OCI-LY1 (cell line): ENCODE results near the gene DIPK1B.

Experiments used
- H2AFZ ChIP-seq: fragments of 200-600 bp; sonication (generic), shearing (Covaris generic); 2 replicates; pipeline ENCODE4 v1.6.0; 2014; ENCODE audit warnings: antibody characterized with exemption, mild to moderate bottlenecking, low read length
- H3F3A ChIP-seq: fragments of 200-600 bp; sonication (generic), shearing (Covaris generic); 2 replicates; pipeline ENCODE4 v1.6.0; 2014; ENCODE audit warnings: mild to moderate bottlenecking, antibody characterized with exemption, low read length, moderate library complexity; ENCODE audit not compliant: insufficient read depth
- H3K27ac ChIP-seq: fragments of 200-600 bp; sonication (generic); 2 replicates; pipeline ENCODE4 v1.5.1; 2014; ENCODE audit warnings: low read length, mixed run types, mild to moderate bottlenecking, low read depth; ENCODE audit not compliant: poor library complexity, severe bottlenecking
- H3K27me3 ChIP-seq: fragments of 200-600 bp; sonication (generic); 2 replicates; pipeline ENCODE4 v1.6.0; 2014; ENCODE audit warnings: antibody characterized with exemption, mild to moderate bottlenecking, low read length, moderate library complexity; ENCODE audit not compliant: insufficient read depth
- H3K36me3 ChIP-seq: fragments of 200-600 bp; sonication (generic); 2 replicates; pipeline ENCODE4 v1.6.1; 2014; ENCODE audit warnings: mild to moderate bottlenecking, antibody characterized with exemption, low read length, moderate library complexity, mixed read lengths; ENCODE audit not compliant: insufficient read depth
- H3K4me1 ChIP-seq: fragments of 200-600 bp; sonication (generic); 2 replicates; pipeline ENCODE4 v1.5.1; 2014; ENCODE audit warnings: mild to moderate bottlenecking, low read length, moderate library complexity; ENCODE audit not compliant: insufficient read depth, severe bottlenecking
- H3K4me2 ChIP-seq: fragments of 200-600 bp; sonication (generic), shearing (Covaris generic); 2 replicates; pipeline ENCODE4 v1.6.1; 2014; ENCODE audit warnings: low read length
- H3K4me3 ChIP-seq: fragments of 200-600 bp; sonication (generic); 2 replicates; pipeline ENCODE4 v1.5.1; 2014; ENCODE audit warnings: low read length, low read depth, mild to moderate bottlenecking, mixed read lengths; ENCODE audit not compliant: poor library complexity, severe bottlenecking
- H3K79me2 ChIP-seq: fragments of 200-600 bp; shearing (Covaris generic); 2 replicates; pipeline ENCODE4 v1.6.1; 2016; ENCODE audit warnings: mixed run types, low read length, mixed read lengths; ENCODE audit not compliant: insufficient read depth
- H3K9ac ChIP-seq: fragments of 200-600 bp; sonication (generic), shearing (Covaris generic); 2 replicates; pipeline ENCODE4 v1.6.1; 2014; ENCODE audit warnings: mild to moderate bottlenecking, low read length, mixed read lengths
- H3K9me2 ChIP-seq: fragments of 200-600 bp; sonication (generic), shearing (Covaris generic); 2 replicates; pipeline ENCODE4 v1.6.1; 2014; ENCODE audit warnings: low read depth, mild to moderate bottlenecking, low read length, mixed read lengths
- H3K9me3 ChIP-seq: fragments of 200-600 bp; shearing (Covaris generic); 2 replicates; pipeline ENCODE4 v1.6.1; 2014; ENCODE audit warnings: low read length, mixed read lengths
- H4K20me1 ChIP-seq: fragments of 200-600 bp; sonication (generic), shearing (Covaris generic); 2 replicates; pipeline ENCODE4 v1.6.0; 2016; ENCODE audit warnings: mild to moderate bottlenecking, low read length; ENCODE audit not compliant: insufficient read depth
- EZH2 ChIP-seq: fragments of 200-600 bp; sonication (generic), shearing (Covaris generic); IDR thresholded peaks from 2 replicates; pipeline ENCODE4 v1.8.0; 2017; ENCODE audit warnings: borderline replicate concordance, mixed run types, mild to moderate bottlenecking, antibody characterized with exemption, low read length, moderate library complexity, mixed read lengths
- TF ChIP-seq, protein P1 (sequence below): fragments of 200-600 bp; sonication (generic), shearing (Covaris generic); IDR thresholded peaks from 2 replicates; pipeline ENCODE4 v1.5.1; 2017; ENCODE audit warnings: mild to moderate bottlenecking, antibody characterized with exemption, low read length, moderate library complexity, mixed read lengths

DIPK1B gene

GRCh38 chr9:136748666-136749611 is 36.6 kb downstream of the DIPK1B start:
- TF ChIP-seq, protein P1, sequence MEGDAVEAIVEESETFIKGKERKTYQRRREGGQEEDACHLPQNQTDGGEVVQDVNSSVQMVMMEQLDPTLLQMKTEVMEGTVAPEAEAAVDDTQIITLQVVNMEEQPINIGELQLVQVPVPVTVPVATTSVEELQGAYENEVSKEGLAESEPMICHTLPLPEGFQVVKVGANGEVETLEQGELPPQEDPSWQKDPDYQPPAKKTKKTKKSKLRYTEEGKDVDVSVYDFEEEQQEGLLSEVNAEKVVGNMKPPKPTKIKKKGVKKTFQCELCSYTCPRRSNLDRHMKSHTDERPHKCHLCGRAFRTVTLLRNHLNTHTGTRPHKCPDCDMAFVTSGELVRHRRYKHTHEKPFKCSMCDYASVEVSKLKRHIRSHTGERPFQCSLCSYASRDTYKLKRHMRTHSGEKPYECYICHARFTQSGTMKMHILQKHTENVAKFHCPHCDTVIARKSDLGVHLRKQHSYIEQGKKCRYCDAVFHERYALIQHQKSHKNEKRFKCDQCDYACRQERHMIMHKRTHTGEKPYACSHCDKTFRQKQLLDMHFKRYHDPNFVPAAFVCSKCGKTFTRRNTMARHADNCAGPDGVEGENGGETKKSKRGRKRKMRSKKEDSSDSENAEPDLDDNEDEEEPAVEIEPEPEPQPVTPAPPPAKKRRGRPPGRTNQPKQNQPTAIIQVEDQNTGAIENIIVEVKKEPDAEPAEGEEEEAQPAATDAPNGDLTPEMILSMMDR: no peak
- no peak for TF ChIP-seq EZH2
- no peaks in the 10 kb centered on the region for H3F3A ChIP-seq
- no peaks in the 10 kb centered on the region for H3K9me2 ChIP-seq
- H3K9ac ChIP-seq: no peak overlapping the region
- H4K20me1 ChIP-seq: no peaks in the 10 kb centered on the region
- H3K27me3 ChIP-seq: peaks cover 27% of the 10 kb centered on the region; the same call in 1 of the 2 replicates
- H3K9me3 ChIP-seq: peaks cover 13% of the 10 kb centered on the region
- no peak overlapping the region for H2AFZ ChIP-seq
- H3K27ac ChIP-seq: no peak overlapping the region
- no peaks in the 10 kb centered on the region for H3K79me2 ChIP-seq
- H3K4me1 ChIP-seq: no peaks in the 10 kb centered on the region
- no peak overlapping the region for H3K4me3 ChIP-seq
- H3K36me3 ChIP-seq: peaks cover 2% of the 10 kb centered on the region; the same call in 1 of the 2 replicates
- no peak overlapping the region for H3K4me2 ChIP-seq

GRCh38 chr9:136750526-136750925 is 38.2 kb downstream of the DIPK1B start:
- peaks cover 13% of the 10 kb centered on the region for H3K9me3 ChIP-seq
- H3K9ac ChIP-seq: no peak overlapping the region
- peaks cover 36% of the 10 kb centered on the region; the same call in 1 of the 2 replicates for H3K27me3 ChIP-seq
- H2AFZ ChIP-seq: no peak overlapping the region
- H3K4me2 ChIP-seq: no peak overlapping the region
- H3F3A ChIP-seq: no peaks in the 10 kb centered on the region
- TF ChIP-seq EZH2: no peak
- TF ChIP-seq, protein P1: no peak
- no peaks in the 10 kb centered on the region for H3K79me2 ChIP-seq
- no peaks in the 10 kb centered on the region for H4K20me1 ChIP-seq
- H3K4me1 ChIP-seq: no peaks in the 10 kb centered on the region
- no peak overlapping the region for H3K4me3 ChIP-seq
- no peak overlapping the region for H3K27ac ChIP-seq
- peaks cover 2% of the 10 kb centered on the region; the same call in 1 of the 2 replicates for H3K36me3 ChIP-seq
- no peaks in the 10 kb centered on the region for H3K9me2 ChIP-seq

- H3K36me3 ChIP-seq: peaks cover 2% of the 10 kb centered on the region; the same call in 1 of the 2 replicates
- H3K4me3 ChIP-seq: no peak overlapping the region
- H3K9me2 ChIP-seq: no peaks in the 10 kb centered on the region
- H3K27me3 ChIP-seq: peaks cover 40% of the 10 kb centered on the region; the same call in 1 of the 2 replicates
- H3F3A ChIP-seq: no peaks in the 10 kb centered on the region
- H2AFZ ChIP-seq: no peak overlapping the region
- peaks cover 13% of the 10 kb centered on the region for H3K9me3 ChIP-seq
- H3K4me1 ChIP-seq: no peaks in the 10 kb centered on the region
- no peak overlapping the region for H3K27ac ChIP-seq
- no peak overlapping the region for H3K4me2 ChIP-seq
- TF ChIP-seq, protein P1: no peak
- TF ChIP-seq EZH2: no peak
- no peak overlapping the region for H3K9ac ChIP-seq
- H4K20me1 ChIP-seq: no peaks in the 10 kb centered on the region
- H3K79me2 ChIP-seq: no peaks in the 10 kb centered on the region
These were observed 38.9 kb downstream of the DIPK1B start for GRCh38 chr9:136751244-136751643.
